GM12878 (cell line): ENCODE data around the gene CHST15. TPM values are rescaled to one million over a fixed set of nuclear protein-coding genes. Genes with fewer than 3 reads are reported as not detected.

Experiments
- ATF7 ChIP-seq: fragments of 450-650 bp; IDR thresholded peaks from 2 replicates; pipeline ENCODE4 v1.6.1; 2016; ENCODE audit warnings: low read depth, mild to moderate bottlenecking
- BMI1 ChIP-seq: fragments of 450-650 bp; IDR thresholded peaks from 2 replicates; pipeline ENCODE4 v1.6.1; 2016; ENCODE audit warnings: mild to moderate bottlenecking, moderate library complexity, borderline replicate concordance
- BRCA1 ChIP-seq: IDR thresholded peaks from 2 replicates; pipeline ENCODE4 v1.6.1; 2011; ENCODE audit warnings: low read depth, low read length, improper control_type of control experiment
- CEBPB ChIP-seq, 2 experiments: fragments of 150-350 bp in 1 of 2; IDR thresholded peaks; 2 replicates each; pipeline ENCODE4 v1.6.1; 2012 to 2014; ENCODE audit warnings: low read depth in 2 of 2, low read length in 2 of 2, borderline replicate concordance in 1 of 2, inconsistent platforms in 1 of 2
- CREM ChIP-seq: IDR thresholded peaks from 2 replicates; pipeline ENCODE4 v1.6.1; 2014; ENCODE audit warnings: antibody characterized with exemption, low read depth
- ETV6 ChIP-seq, 2 experiments: fragments of 450-650 bp in 1 of 2; IDR thresholded peaks in 1 of 2; conservative IDR thresholded peaks in 1 of 2; 2 replicates each; pipeline ENCODE4 v1.6.1; 2014; ENCODE audit warnings: antibody characterized with exemption in 1 of 2, borderline replicate concordance in 1 of 2, low read depth in 1 of 2, mild to moderate bottlenecking in 1 of 2, moderate library complexity in 1 of 2
- IRF4 ChIP-seq: IDR thresholded peaks from 2 replicates; pipeline ENCODE4 v1.6.1; 2011; ENCODE audit warnings: low read depth, low read length
- NR2F1 ChIP-seq: fragments of 450-650 bp; conservative IDR thresholded peaks from 2 replicates; pipeline ENCODE4 v1.6.1; 2017; ENCODE audit warnings: mild to moderate bottlenecking
- PAX8 ChIP-seq: fragments of 450-650 bp; IDR thresholded peaks from 2 replicates; pipeline ENCODE4 v1.6.1; 2017; ENCODE audit warnings: mild to moderate bottlenecking, moderate library complexity
- POU2F2 ChIP-seq: IDR thresholded peaks from 3 replicates; pipeline ENCODE4 v1.6.1; 2011; ENCODE audit warnings: low read depth, mild to moderate bottlenecking, low read length, borderline replicate concordance
- RUNX3 ChIP-seq: IDR thresholded peaks from 2 replicates; pipeline ENCODE4 v1.6.1; 2012; ENCODE audit warnings: low read length, inconsistent platforms
- SIN3A ChIP-seq: IDR thresholded peaks from 2 replicates; pipeline ENCODE4 v1.6.1; 2012; ENCODE audit warnings: low read depth, low read length, improper control_type of control experiment
- SMC3 ChIP-seq: IDR thresholded peaks from 2 replicates; pipeline ENCODE4 v1.6.1; 2011; ENCODE audit warnings: low read length, improper control_type of control experiment, borderline replicate concordance
- SPI1 ChIP-seq: IDR thresholded peaks from 2 replicates; pipeline ENCODE4 v1.6.1; 2011; ENCODE audit warnings: low read depth, mild to moderate bottlenecking, low read length, moderate library complexity, borderline replicate concordance; ENCODE audit not compliant: insufficient read depth
- SUPT20H ChIP-seq: IDR thresholded peaks from 2 replicates; pipeline ENCODE4 v1.6.1; 2011; ENCODE audit warnings: low read depth, mild to moderate bottlenecking, low read length, moderate library complexity, borderline replicate concordance; ENCODE audit not compliant: control insufficient read depth
- TARDBP ChIP-seq: IDR thresholded peaks from 2 replicates; pipeline ENCODE4 v1.6.1; 2016; ENCODE audit warnings: borderline replicate concordance
- TBL1XR1 ChIP-seq: IDR thresholded peaks from 2 replicates; pipeline ENCODE4 v1.6.1; 2012; ENCODE audit warnings: low read depth, low read length, improper control_type of control experiment
- TCF12 ChIP-seq: IDR thresholded peaks from 2 replicates; pipeline ENCODE4 v1.6.1; 2011; ENCODE audit warnings: low read depth, mild to moderate bottlenecking, low read length
- ZSCAN29 ChIP-seq: fragments of 450-650 bp; IDR thresholded peaks from 2 replicates; pipeline ENCODE4 v1.6.1; 2017; ENCODE audit warnings: mild to moderate bottlenecking, moderate library complexity
- polyA plus RNA-seq, 11 experiments: library from polyadenylated mRNA; depleted of rRNA in 4 of 11; unstranded in 6 of 11; stranded (reverse) in 5 of 11; fragments of >200 nt; fragmentation: Nextera tagmentation in 4 of 11; fragmentation: Illumina TruSeq in 1 of 11; extraction: Ambion mirVana in 4 of 11; extraction: Trizol in 1 of 11; gene quantifications; 1 replicate in 1 of 11; 2 replicates in 10 of 11; pipeline versions ENCODE4 v1.2.1 to v1.2.3, GENCODE V29; 2011 to 2016; ENCODE audit warnings: inconsistent platforms in 2 of 11, missing spikeins in 2 of 11, low read depth in 1 of 11
- total RNA-seq, 4 experiments: library from RNA; depleted of rRNA in 3 of 4; stranded (reverse); fragments of >200 nt in 3 of 4; fragmentation: Illumina TruSeq in 1 of 4; extraction: Trizol in 1 of 4; gene quantifications; 2 replicates each; pipeline versions ENCODE4 v1.2.1 to v1.2.3, GENCODE V29; 2013 to 2021
- TF ChIP-seq, protein P1 (sequence below): fragments of 450-650 bp; IDR thresholded peaks from 2 replicates; pipeline ENCODE4 v1.6.1; 2017; ENCODE audit warnings: mild to moderate bottlenecking, moderate library complexity
- TF ChIP-seq, protein P2 (sequence below), 3 experiments: IDR thresholded peaks in 2 of 3; conservative IDR thresholded peaks in 1 of 3; 2 replicates each; pipeline ENCODE4 v1.5.1; 2011; ENCODE audit warnings: low read depth in 3 of 3, low read length in 3 of 3, mild to moderate bottlenecking in 3 of 3, control low read depth in 2 of 3, moderate library complexity in 2 of 3, inconsistent platforms in 1 of 3, mixed read lengths in 1 of 3; ENCODE audit not compliant: control insufficient read depth in 2 of 3, insufficient read depth in 1 of 3; ENCODE audit errors: extremely low read depth in 1 of 3
- TF ChIP-seq, protein P3 (sequence below): fragments of 450-650 bp; IDR thresholded peaks from 2 replicates; pipeline ENCODE4 v1.6.1; 2017; ENCODE audit warnings: mild to moderate bottlenecking, low read depth, inconsistent platforms; ENCODE audit not compliant: poor library complexity, severe bottlenecking

Gene CHST15
- total and polyA plus RNA-seq, 10 of the 15 experiments (the other 5 are each of a cell fraction or from before 2014, with no cell fraction given) = 0.02 to 0.53 (median 0.05) TPM; not detected in 1

DNA sequence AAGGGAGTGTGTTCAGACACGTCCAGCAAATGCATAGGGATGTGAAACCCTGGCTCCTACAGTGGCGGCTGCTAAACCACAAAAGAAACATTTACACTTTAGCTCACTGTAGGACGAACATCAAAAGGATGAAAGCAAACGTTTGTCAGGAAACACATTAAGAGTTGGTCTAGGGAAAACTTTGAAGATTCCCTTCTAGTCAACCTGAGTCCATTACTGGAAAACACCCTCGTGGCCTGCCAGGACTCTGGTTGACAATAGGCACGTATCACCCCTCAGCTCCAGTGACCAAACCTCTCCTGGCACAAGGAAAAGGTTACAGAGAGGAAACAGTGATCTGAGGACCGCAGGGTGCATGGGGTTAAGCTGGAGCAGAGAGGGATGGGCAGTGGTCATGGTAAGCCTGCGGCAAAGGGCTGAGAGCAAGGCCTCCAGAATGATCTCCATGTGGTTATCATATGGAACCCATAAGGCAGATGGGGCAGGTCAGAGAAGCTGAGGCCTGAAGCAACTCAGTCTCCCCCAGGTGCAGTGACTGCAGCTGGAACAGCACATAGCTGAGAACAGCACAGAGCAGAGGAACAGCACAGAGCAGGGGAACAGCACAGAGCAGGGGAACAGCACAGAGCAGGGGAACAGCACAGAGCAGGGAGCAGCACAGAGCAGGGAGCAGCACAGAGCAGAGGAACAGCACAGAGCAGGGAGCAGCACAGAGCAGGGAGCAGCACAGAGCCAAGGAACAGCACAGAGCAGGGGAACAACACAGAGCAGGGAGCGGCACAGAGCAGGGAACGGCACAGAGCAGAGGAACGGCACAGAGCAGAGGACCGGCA, 49.9 kb downstream of the CHST15 start (continued):
- TF ChIP-seq, protein P1, sequence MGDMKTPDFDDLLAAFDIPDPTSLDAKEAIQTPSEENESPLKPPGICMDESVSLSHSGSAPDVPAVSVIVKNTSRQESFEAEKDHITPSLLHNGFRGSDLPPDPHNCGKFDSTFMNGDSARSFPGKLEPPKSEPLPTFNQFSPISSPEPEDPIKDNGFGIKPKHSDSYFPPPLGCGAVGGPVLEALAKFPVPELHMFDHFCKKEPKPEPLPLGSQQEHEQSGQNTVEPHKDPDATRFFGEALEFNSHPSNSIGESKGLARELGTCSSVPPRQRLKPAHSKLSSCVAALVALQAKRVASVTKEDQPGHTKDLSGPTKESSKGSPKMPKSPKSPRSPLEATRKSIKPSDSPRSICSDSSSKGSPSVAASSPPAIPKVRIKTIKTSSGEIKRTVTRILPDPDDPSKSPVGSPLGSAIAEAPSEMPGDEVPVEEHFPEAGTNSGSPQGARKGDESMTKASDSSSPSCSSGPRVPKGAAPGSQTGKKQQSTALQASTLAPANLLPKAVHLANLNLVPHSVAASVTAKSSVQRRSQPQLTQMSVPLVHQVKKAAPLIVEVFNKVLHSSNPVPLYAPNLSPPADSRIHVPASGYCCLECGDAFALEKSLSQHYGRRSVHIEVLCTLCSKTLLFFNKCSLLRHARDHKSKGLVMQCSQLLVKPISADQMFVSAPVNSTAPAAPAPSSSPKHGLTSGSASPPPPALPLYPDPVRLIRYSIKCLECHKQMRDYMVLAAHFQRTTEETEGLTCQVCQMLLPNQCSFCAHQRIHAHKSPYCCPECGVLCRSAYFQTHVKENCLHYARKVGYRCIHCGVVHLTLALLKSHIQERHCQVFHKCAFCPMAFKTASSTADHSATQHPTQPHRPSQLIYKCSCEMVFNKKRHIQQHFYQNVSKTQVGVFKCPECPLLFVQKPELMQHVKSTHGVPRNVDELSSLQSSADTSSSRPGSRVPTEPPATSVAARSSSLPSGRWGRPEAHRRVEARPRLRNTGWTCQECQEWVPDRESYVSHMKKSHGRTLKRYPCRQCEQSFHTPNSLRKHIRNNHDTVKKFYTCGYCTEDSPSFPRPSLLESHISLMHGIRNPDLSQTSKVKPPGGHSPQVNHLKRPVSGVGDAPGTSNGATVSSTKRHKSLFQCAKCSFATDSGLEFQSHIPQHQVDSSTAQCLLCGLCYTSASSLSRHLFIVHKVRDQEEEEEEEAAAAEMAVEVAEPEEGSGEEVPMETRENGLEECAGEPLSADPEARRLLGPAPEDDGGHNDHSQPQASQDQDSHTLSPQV = no peak
- TF ChIP-seq SUPT20H = no peak
- TF ChIP-seq SMC3 = no peak
- 0 out of 2 replicates have a peak, but pooled peaks have one; percentile 37 for TF ChIP-seq TBL1XR1
- no peak; the same call in 1 of the 2 replicates for TF ChIP-seq IRF4
- TF ChIP-seq NR2F1 = peak; percentile 90
- no peak for TF ChIP-seq ZSCAN29
- peak; percentile 54; the same call in 1 of the 2 replicates for TF ChIP-seq ATF7
- TF ChIP-seq ETV6 (conservative IDR thresholded peaks at IDR 0.05 in 1 of 2, IDR thresholded peaks at IDR 0.05 in 1 of 2; ENCODE audit: borderline replicate concordance in 1 of 2, low read depth in 1 of 2) = peak in 1 of 2 experiments; percentile 23; a peak in 1 of 4 replicates
- no peak for TF ChIP-seq BRCA1
- TF ChIP-seq CEBPB (IDR thresholded peaks at IDR 0.05; ENCODE audit: borderline replicate concordance in 1 of 2, low read depth in 2 of 2, low read length in 2 of 2) = no peak
- TF ChIP-seq TCF12 = 0 out of 2 replicates have a peak, but pooled peaks have one; percentile 48
- TF ChIP-seq, protein P2, sequence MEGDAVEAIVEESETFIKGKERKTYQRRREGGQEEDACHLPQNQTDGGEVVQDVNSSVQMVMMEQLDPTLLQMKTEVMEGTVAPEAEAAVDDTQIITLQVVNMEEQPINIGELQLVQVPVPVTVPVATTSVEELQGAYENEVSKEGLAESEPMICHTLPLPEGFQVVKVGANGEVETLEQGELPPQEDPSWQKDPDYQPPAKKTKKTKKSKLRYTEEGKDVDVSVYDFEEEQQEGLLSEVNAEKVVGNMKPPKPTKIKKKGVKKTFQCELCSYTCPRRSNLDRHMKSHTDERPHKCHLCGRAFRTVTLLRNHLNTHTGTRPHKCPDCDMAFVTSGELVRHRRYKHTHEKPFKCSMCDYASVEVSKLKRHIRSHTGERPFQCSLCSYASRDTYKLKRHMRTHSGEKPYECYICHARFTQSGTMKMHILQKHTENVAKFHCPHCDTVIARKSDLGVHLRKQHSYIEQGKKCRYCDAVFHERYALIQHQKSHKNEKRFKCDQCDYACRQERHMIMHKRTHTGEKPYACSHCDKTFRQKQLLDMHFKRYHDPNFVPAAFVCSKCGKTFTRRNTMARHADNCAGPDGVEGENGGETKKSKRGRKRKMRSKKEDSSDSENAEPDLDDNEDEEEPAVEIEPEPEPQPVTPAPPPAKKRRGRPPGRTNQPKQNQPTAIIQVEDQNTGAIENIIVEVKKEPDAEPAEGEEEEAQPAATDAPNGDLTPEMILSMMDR (IDR thresholded peaks at IDR 0.05 in 2 of 3, conservative IDR thresholded peaks at IDR 0.05 in 1 of 3; ENCODE audit: control insufficient read depth in 2 of 3, extremely low read depth in 1 of 3, insufficient read depth in 1 of 3, low read depth in 3 of 3, low read length in 3 of 3) = no peak
- TF ChIP-seq BMI1 = 0 out of 2 replicates have a peak, but pooled peaks have one; percentile 70
- TF ChIP-seq SIN3A = no peak
- TF ChIP-seq PAX8 = no peak
- TF ChIP-seq POU2F2 = peak; percentile 77; the same call in 1 of the 3 replicates
- TF ChIP-seq TARDBP = no peak
- TF ChIP-seq SPI1 = peak; percentile 92
- peak; percentile 95 for TF ChIP-seq RUNX3
- peak; percentile 70; the same call in 1 of the 2 replicates for TF ChIP-seq CREM
- TF ChIP-seq, protein P3, sequence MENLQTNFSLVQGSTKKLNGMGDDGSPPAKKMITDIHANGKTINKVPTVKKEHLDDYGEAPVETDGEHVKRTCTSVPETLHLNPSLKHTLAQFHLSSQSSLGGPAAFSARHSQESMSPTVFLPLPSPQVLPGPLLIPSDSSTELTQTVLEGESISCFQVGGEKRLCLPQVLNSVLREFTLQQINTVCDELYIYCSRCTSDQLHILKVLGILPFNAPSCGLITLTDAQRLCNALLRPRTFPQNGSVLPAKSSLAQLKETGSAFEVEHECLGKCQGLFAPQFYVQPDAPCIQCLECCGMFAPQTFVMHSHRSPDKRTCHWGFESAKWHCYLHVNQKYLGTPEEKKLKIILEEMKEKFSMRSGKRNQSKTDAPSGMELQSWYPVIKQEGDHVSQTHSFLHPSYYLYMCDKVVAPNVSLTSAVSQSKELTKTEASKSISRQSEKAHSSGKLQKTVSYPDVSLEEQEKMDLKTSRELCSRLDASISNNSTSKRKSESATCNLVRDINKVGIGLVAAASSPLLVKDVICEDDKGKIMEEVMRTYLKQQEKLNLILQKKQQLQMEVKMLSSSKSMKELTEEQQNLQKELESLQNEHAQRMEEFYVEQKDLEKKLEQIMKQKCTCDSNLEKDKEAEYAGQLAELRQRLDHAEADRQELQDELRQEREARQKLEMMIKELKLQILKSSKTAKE = peak; percentile 91
